Activated CD8-positive, alpha-beta memory T cell treated with anti-CD3 and anti-CD28 coated beads, Interleukin-2, amount 10 ng/mL, durations not matched to agents 7 days and 5 days (primary cell): Measurements from ENCODE around the gene PRKRIP1. TPM values are rescaled to one million over a fixed set of nuclear protein-coding genes. Genes with fewer than 3 reads are reported as not detected.
A peak's percentile ranks its signal among the peaks of the same experiment; 100 is the strongest.

ENCODE experiments used
- ATAC-seq: fragments of 150-1000 bp; cut with Tn5 transposase; one replicate; pipeline ENCODE4 v1.10.0; 2021; ENCODE audit warnings: moderate library complexity
- CTCF ChIA-PET: fragments of 350-600 bp; sonication (Branson Sonifier 250); formaldehyde crosslinking; loops from one replicate; lab custom pipeline; 2021; ENCODE audit warnings: antibody characterized with exemption; lab: Charles Lee
- DNase-seq: peaks from one replicate; pipeline ENCODE4 v3.0.0-alpha.2; 2020
- H3K27ac Mint-ChIP-seq: one replicate; pipeline ENCODE4 v1.8.0; 2021; ENCODE audit warnings: mild to moderate bottlenecking, mixed read lengths
- H3K27me3 Mint-ChIP-seq: one replicate; pipeline ENCODE4 v1.8.0; 2021; ENCODE audit warnings: mixed read lengths
- H3K36me3 Mint-ChIP-seq: one replicate; pipeline ENCODE4 v1.8.0; 2021; ENCODE audit warnings: mild to moderate bottlenecking, mixed read lengths
- H3K4me1 Mint-ChIP-seq: one replicate; pipeline ENCODE4 v1.8.0; 2021; ENCODE audit warnings: mixed read lengths
- H3K4me3 Mint-ChIP-seq: one replicate; pipeline ENCODE4 v1.8.0; 2021; ENCODE audit warnings: mild to moderate bottlenecking, moderate library complexity, mixed read lengths
- H3K9me3 Mint-ChIP-seq: one replicate; pipeline ENCODE4 v1.8.0; 2022; ENCODE audit warnings: low read depth, mixed read lengths
- total RNA-seq, 2 experiments: library from RNA; stranded (reverse); gene quantifications; one replicate each; pipeline ENCODE4 v1.2.3, GENCODE V29; 2021

PRKRIP1 gene
- total RNA-seq, 2 experiments from 2014 or later = 22.2 to 34.5 TPM

DNA sequence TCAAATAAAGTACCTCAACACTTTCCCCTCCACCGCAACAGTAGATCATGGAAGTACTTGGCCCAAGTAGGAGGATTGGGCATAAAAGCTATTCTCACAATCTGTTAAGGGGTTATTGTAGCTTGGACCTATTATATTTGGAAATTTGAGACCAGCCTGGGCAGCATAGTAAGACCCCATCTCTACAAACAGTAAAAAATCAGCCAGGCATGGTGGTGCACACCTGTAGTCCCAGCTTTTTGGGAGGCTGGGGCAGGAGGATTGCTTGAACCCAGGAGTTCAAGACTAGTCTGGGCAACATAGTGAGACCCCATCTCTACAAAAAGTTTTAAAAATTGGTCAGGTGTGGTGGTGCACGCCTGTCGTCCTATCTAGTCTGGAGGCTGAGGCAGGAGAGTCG is 13.2 kb downstream of the PRKRIP1 start:
- DNase-seq (no peak), ATAC-seq (no peak)
- Mint-ChIP-seq H3K9me3 (no peaks in the 10 kb centered on the region), H3K27me3 (no peaks in the 10 kb centered on the region), H3K36me3 (peaks cover 60% of the 10 kb centered on the region), H3K4me1 (peaks cover 37% of the 10 kb centered on the region), H3K27ac (peak overlapping the region; percentile 12), H3K4me3 (no peak overlapping the region)
- CTCF ChIA-PET = interaction anchor here (0.6 kb wide), 1 partner anchor 8 kb away, joined by 4 read pairs; no protein-coding TSS in a partner anchor

DNA sequence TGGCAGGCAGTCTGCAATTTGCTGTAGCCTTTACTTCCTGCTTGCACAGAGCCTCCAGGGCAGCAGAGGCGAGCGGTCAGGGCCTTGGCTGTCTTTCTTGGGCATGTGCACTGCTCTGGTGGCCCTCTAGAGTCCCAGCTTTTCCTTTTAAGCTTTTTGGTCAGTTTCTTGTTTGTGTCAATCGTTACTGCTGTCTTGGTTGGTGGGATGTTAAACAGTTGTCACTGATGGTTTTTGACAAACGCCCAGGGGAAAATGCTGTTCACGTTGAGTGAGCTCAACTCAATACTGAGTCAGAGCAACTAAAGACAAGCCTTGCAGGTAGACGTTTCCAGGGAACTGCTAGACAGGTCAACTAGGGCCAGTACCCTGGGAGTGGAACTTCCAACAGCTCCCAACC is 14.0 kb downstream of the PRKRIP1 start:
- Mint-ChIP-seq H3K36me3 (peaks cover 60% of the 10 kb centered on the region), H3K4me1 (peaks cover 39% of the 10 kb centered on the region), H3K27ac (no peak overlapping the region), H3K9me3 (no peaks in the 10 kb centered on the region), H3K4me3 (no peak overlapping the region), H3K27me3 (no peaks in the 10 kb centered on the region)
- CTCF ChIA-PET = interaction anchor here (1.0 to 3.8 kb wide), 2 partner anchors 17 to 40 kb away, joined by 3 to 20 read pairs; no protein-coding TSS in a partner anchor
- DNase-seq (no peak), ATAC-seq (no peak)

DNA sequence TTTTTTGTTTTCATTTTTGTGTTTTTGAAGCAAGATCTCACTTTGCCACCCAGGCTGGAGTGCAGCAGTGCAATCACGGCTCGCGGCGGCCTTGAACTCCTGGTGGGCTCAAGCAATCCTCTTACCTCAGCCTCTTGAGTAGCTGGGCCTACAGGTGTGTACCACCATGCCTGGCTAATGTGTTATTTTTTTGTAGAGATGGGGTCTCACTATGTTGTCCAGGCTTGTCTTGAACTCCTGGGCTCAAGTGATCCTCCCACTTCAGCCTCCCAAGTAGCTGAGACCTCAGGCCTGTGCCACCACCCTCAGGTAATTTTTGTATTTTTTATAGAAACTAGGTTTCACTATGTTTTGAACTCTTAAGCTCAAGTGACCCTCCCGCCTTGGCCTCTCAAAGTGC is 14.8 kb downstream of the PRKRIP1 start:
- peak overlapping the region; percentile 49 for H3K27ac Mint-ChIP-seq
- CTCF ChIA-PET = interaction anchor here (0.8 to 3.8 kb wide), 3 partner anchors 16 to 56 kb away, joined by 3 to 20 read pairs (median 3); no protein-coding TSS in a partner anchor
- no peaks in the 10 kb centered on the region for H3K27me3 Mint-ChIP-seq
- no peak for DNase-seq
- H3K4me1 Mint-ChIP-seq = peaks cover 47% of the 10 kb centered on the region
- no peaks in the 10 kb centered on the region for H3K9me3 Mint-ChIP-seq
- peaks cover 58% of the 10 kb centered on the region for H3K36me3 Mint-ChIP-seq
- no peak for ATAC-seq
- H3K4me3 Mint-ChIP-seq = no peak overlapping the region

DNA sequence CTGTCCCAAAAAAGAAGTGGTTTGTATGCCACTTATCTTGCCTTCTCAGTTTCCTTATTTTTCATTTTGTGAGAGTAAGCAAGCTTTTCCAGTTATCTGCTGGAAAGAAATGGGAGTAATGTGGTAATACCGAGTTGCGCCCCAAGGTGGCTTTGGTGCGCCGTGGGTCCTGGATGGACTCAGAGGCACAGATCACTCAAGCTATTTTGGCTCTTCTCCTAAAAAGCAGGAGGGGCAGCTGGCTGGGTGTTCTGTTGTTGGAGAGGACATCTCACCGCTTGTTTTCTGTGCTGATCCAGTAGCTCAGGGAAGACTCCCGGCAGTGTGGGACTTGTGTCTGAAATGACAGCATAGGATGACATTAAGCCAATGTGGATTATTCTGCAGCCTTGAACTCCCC is 16.4 kb downstream of the PRKRIP1 start:
- H3K27me3 Mint-ChIP-seq = no peaks in the 10 kb centered on the region
- H3K36me3 Mint-ChIP-seq = peaks cover 55% of the 10 kb centered on the region
- ATAC-seq (no peak), DNase-seq (no peak)
- CTCF ChIA-PET = interaction anchor here (1.0 to 4.8 kb wide), 6 partner anchors 9 to 53 kb away, joined by 3 to 50 read pairs (median 9); partner anchors contain the start of gene ORAI2
- H3K4me3 Mint-ChIP-seq = no peak overlapping the region
- peaks cover 60% of the 10 kb centered on the region for H3K4me1 Mint-ChIP-seq
- H3K9me3 Mint-ChIP-seq = no peaks in the 10 kb centered on the region
- no peak overlapping the region for H3K27ac Mint-ChIP-seq

DNA sequence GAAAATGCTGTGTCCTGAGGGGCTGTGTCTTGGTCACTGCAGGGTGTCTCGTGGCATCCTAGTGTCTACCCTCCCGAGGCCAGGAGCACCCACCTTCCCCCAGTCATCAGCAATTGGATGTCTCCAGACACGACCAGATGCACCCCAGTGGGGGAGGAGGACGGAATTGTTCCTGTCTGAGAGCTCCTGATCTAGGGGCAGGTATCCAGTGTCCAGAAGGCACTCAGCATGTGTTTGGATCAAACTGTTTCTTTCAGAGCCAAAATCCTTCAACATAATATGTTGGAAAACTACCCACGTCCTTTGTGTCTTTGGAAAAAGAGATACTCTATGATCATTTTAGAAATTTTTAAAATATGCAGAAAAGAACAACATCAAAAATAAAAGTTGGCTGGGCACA is 16.9 kb downstream of the PRKRIP1 start:
- DNase-seq (no peak), ATAC-seq (no peak)
- H3K9me3 Mint-ChIP-seq = no peaks in the 10 kb centered on the region
- no peak overlapping the region for H3K4me3 Mint-ChIP-seq
- H3K36me3 Mint-ChIP-seq = peaks cover 50% of the 10 kb centered on the region
- H3K27me3 Mint-ChIP-seq = no peaks in the 10 kb centered on the region
- H3K4me1 Mint-ChIP-seq = peaks cover 57% of the 10 kb centered on the region
- H3K27ac Mint-ChIP-seq = peak overlapping the region; percentile 68
- CTCF ChIA-PET = interaction anchor here (1.1 to 4.8 kb wide), 5 partner anchors 9 to 37 kb away, joined by 3 to 50 read pairs (median 14); partner anchors contain the start of gene ORAI2

DNA sequence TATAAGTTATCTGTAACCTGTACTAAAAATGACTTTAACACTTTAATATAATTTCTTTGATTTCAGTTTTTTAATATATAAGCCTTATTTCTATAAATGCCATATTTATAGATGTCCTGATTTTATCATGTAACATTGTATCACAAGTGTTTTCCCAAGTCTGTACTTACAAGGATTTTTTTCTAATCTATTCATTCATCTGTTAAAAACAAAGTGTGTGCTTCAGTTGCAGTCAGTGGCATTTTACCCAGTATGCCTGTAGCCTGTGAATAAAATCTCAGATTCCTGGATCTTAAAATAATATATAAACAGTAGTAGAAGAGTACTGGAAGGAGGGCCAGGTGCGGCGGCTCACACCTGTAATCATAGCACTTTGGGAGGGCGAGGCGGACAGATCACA is 17.4 kb downstream of the PRKRIP1 start:
- H3K4me1 Mint-ChIP-seq = peaks cover 56% of the 10 kb centered on the region
- H3K36me3 Mint-ChIP-seq = peaks cover 48% of the 10 kb centered on the region
- CTCF ChIA-PET = interaction anchor here (1.0 to 4.8 kb wide), 6 partner anchors 8 to 39 kb away, joined by 4 to 50 read pairs (median 17); partner anchors contain the start of gene ORAI2
- H3K27ac Mint-ChIP-seq = peak overlapping the region; percentile 56
- no peak overlapping the region for H3K4me3 Mint-ChIP-seq
- H3K27me3 Mint-ChIP-seq = no peaks in the 10 kb centered on the region
- DNase-seq (no peak), ATAC-seq (no peak)
- H3K9me3 Mint-ChIP-seq = no peaks in the 10 kb centered on the region

DNA sequence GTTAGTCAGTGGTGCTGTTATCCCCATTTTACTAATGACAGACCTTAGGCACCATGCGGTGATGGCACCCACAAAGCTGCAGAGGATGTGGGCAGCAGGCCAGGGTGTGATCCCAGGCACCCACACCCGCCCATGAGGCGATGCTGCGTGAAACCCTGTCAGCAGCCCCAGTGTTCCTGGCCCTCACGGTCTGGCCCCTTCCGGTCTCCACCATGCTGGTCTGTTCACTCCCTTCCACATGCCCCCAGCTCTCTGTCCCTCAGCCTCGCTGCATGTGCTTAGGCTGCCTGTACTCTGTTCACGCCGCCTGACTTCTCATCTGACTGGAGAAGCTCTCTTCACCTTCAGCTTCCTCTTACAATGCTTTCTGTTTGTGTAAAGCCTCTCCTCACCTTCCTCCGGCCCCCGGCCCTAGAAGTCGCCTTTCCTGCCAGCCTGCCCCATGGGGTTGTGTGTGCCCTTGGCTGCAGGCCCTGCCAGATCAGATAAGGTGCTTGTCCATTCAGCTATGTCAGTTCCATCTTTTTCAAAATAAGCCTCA is 19.6 kb downstream of the PRKRIP1 start:
- Mint-ChIP-seq H3K36me3 (peaks cover 44% of the 10 kb centered on the region), H3K4me1 (peaks cover 66% of the 10 kb centered on the region), H3K27me3 (no peaks in the 10 kb centered on the region), H3K27ac (peak overlapping the region; percentile 99), H3K9me3 (no peaks in the 10 kb centered on the region), H3K4me3 (peak overlapping the region; percentile 63)
- CTCF ChIA-PET = interaction anchor here (0.7 to 4.8 kb wide), 10 partner anchors 8 to 136 kb away, joined by 3 to 50 read pairs (median 3); partner anchors contain the start of genes ORAI2 and PRKRIP1
- ATAC-seq (peak; percentile 84), DNase-seq (peak; percentile 92)

DNA sequence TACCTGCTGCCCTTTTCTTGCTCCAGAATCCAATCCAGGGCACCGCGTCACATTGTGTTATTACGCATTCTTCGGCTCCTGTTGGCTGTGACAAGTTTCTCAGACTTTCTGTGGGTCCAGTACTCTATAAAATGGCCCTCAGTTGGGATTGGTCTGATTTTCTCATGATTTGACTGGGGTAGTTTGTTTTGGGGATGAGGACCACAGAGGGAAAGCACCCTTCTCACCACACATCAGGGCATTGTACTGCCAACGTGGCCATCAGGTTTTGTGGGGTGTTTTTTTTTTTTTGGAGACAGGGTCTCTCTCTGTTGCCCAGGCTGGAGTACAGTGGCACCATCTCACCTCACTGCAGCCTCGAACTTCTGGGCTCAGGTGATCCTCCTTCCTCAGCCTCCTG is 20.2 kb downstream of the PRKRIP1 start:
- peaks cover 70% of the 10 kb centered on the region for H3K4me1 Mint-ChIP-seq
- H3K9me3 Mint-ChIP-seq = no peaks in the 10 kb centered on the region
- H3K4me3 Mint-ChIP-seq = peak overlapping the region; percentile 63
- DNase-seq (no peak), ATAC-seq (no peak)
- CTCF ChIA-PET = interaction anchor here (0.8 to 4.8 kb wide), 7 partner anchors 8 to 39 kb away, joined by 3 to 50 read pairs (median 6); partner anchors contain the start of gene ORAI2
- H3K36me3 Mint-ChIP-seq = peaks cover 43% of the 10 kb centered on the region
- peak overlapping the region; percentile 99 for H3K27ac Mint-ChIP-seq
- H3K27me3 Mint-ChIP-seq = no peaks in the 10 kb centered on the region

DNA sequence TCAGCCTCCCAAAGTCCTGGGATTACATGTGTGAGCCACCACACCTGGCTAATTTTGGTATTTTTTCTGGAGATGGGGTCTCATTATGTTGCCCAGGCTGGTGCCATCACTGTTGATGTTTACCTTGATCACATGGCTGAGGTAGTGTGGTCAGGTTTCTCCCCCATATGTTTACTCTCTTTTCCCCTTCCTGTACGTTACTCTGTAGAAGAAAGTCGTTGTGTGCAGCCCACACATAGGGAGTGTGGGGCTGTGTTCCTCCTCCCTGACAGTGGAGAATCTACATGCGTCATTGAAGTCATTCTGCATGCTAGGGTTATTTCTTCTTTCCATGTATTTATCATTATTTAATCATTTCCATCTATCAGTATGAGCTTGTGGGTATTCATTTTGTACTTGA is 20.9 kb downstream of the PRKRIP1 start:
- Mint-ChIP-seq H3K27me3 (no peaks in the 10 kb centered on the region), H3K9me3 (no peaks in the 10 kb centered on the region), H3K4me3 (peak overlapping the region; percentile 21), H3K36me3 (peaks cover 41% of the 10 kb centered on the region), H3K27ac (peak overlapping the region; percentile 99), H3K4me1 (peaks cover 72% of the 10 kb centered on the region)
- DNase-seq = no peak
- CTCF ChIA-PET = interaction anchor here (2.0 to 4.1 kb wide), 3 partner anchors 9 to 12 kb away, joined by 5 to 40 read pairs (median 11); no protein-coding TSS in a partner anchor
- ATAC-seq = no peak

DNA sequence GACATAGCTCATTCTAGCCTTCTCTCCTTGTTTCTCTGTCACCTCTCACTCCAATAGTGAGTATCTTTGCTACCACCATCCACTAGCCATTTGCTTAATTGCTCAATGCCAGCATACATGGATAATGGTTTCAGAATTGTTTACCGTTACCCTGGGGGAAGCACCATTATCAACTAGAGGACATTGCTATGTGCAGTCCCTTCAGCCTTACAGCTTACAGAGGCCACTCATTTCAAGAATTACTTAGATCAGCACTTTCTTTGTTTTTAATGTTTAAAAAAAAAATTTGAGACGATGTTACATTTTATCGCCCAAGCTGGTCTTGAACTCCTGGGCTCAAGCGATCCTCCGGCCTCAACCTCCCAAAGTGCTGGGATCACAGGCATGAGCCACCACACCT is 22.4 kb downstream of the PRKRIP1 start:
- no peaks in the 10 kb centered on the region for H3K27me3 Mint-ChIP-seq
- ATAC-seq = no peak
- CTCF ChIA-PET = interaction anchor here (1.0 to 4.1 kb wide), 4 partner anchors 8 to 15 kb away, joined by 3 to 40 read pairs (median 8); partner anchors contain the start of gene ORAI2

DNA sequence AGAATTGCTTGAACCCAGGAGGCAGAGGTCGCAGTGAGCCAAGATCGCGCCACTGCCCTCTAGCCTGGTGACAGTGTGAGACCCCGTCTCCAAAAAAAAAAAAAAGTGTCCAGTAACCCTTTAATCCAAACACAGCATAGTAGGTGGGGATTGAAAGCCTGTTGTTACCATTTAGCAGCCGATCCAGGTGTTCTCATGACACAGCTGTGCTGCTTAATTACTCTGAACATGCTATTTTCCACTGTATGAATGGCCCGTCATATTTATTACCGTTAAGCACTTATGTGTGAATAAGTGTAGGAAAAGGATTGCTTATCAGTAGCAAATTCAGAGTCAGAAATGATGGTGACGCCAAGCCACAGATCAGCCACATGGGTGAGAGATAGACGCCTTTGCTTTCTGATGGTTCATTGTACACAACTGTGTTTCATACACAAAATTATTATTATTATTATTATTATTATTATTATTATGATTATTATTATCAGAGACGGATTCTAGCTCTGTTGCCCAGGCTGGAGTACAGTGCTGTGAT is 25.6 kb downstream of the PRKRIP1 start:
- CTCF ChIA-PET = interaction anchor here (1.0 kb wide), 1 partner anchor 17 kb away, joined by 3 read pairs; no protein-coding TSS in a partner anchor
- DNase-seq (no peak), ATAC-seq (no peak)
- Mint-ChIP-seq H3K27ac (no peak overlapping the region), H3K9me3 (no peaks in the 10 kb centered on the region), H3K27me3 (no peaks in the 10 kb centered on the region), H3K4me1 (peaks cover 68% of the 10 kb centered on the region), H3K4me3 (no peak overlapping the region), H3K36me3 (peaks cover 37% of the 10 kb centered on the region)

More for the DNA sequence above, 22.4 kb downstream of the PRKRIP1 start:
- DNase-seq = no peak
- peaks cover 69% of the 10 kb centered on the region for H3K4me1 Mint-ChIP-seq
- H3K4me3 Mint-ChIP-seq = no peak overlapping the region
- H3K27ac Mint-ChIP-seq = peak overlapping the region; percentile 38
- peaks cover 41% of the 10 kb centered on the region for H3K36me3 Mint-ChIP-seq
- H3K9me3 Mint-ChIP-seq = no peaks in the 10 kb centered on the region

DNA sequence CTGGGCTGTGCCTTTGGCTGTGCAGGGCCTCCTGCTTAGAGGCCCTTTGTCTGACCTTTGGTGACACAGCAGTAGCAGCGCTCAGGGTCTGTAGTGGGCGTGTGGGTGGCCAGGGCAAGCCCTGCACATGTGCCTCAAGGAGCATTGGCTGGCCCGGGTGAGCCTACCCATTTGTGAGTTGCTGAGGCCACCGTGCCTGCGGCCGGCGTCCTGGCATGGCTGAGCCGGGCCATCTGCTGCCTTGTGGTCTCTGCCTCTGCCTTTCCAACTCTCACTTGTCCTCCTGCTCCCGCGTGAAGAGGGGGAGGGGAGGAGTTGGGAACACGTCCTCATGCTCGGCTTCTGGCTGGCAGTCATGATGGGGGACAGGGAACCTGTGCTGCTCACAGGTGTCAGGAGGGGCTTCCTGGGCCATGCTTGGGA is 28.0 kb downstream of the PRKRIP1 start:
- peak overlapping the region; percentile 99 for H3K27ac Mint-ChIP-seq
- H3K9me3 Mint-ChIP-seq = no peaks in the 10 kb centered on the region
- ATAC-seq = no peak
- peaks cover 30% of the 10 kb centered on the region for H3K36me3 Mint-ChIP-seq
- DNase-seq = no peak
- H3K4me3 Mint-ChIP-seq = no peak overlapping the region
- CTCF ChIA-PET = interaction anchor here (1.2 to 1.3 kb wide), 2 partner anchors 9 to 28 kb away, joined by 3 to 6 read pairs; partner anchors contain the start of gene PRKRIP1
- H3K4me1 Mint-ChIP-seq = peaks cover 66% of the 10 kb centered on the region
- H3K27me3 Mint-ChIP-seq = no peaks in the 10 kb centered on the region

DNA sequence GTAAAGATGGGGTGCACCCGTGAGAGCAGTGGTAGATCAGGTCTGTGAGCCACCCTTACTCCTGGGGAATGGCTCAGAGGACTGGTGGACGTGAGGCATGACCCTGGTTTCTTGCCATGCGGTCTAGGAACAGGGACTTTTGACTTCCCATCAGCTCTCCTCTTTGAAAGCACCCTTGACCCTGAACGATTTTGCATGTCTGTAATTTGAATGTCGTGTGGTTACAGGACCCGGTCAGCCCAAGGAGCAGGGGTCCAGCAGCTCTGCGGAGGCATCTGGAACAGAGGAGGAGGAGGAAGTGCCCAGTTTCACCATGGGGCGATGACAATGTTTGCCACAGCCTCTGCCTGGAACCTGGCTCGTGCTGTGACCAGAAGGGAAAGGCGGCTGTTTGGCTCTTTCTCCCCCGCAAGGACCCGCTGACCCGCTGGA is 28.6 kb downstream of the PRKRIP1 start:
- H3K36me3 Mint-ChIP-seq = peaks cover 30% of the 10 kb centered on the region
- CTCF ChIA-PET = interaction anchor here (1.3 to 2.9 kb wide), 3 partner anchors 8 to 12 kb away, joined by 6 to 40 read pairs (median 14); no protein-coding TSS in a partner anchor
- H3K27ac Mint-ChIP-seq = peak overlapping the region; percentile 99
- H3K4me3 Mint-ChIP-seq = no peak overlapping the region
- peaks cover 68% of the 10 kb centered on the region for H3K4me1 Mint-ChIP-seq
- ATAC-seq (no peak), DNase-seq (no peak)
- H3K9me3 Mint-ChIP-seq = no peaks in the 10 kb centered on the region
- H3K27me3 Mint-ChIP-seq = no peaks in the 10 kb centered on the region
